Transverse colon (tissue), 3 donors: ENCODE results near the gene XPO6.

Source experiments
- CTCF ChIP-seq, 5 experiments: fragments of 200-600 bp in 3 of 5; fragments of 450-650 bp in 2 of 5; sonication (generic) in 3 of 5; IDR thresholded peaks; 1 replicate in 2 of 5; 2 replicates in 3 of 5; pipeline ENCODE4 v1.5.1; 2016 to 2017; ENCODE audit warnings: antibody characterized with exemption in 5 of 5, inconsistent platforms in 3 of 5, mild to moderate bottlenecking in 2 of 5, moderate library complexity in 1 of 5
- EP300 ChIP-seq: sonication (generic); formaldehyde crosslinking; IDR thresholded peaks from one replicate; pipeline ENCODE4 v1.6.1; 2017; ENCODE audit warnings: antibody characterized with exemption, low read depth

GRCh38 chr16:28259091-28259780 is 47.5 kb upstream of the XPO6 start:
- no peak for TF ChIP-seq EP300
- no peak for TF ChIP-seq CTCF (IDR thresholded peaks at IDR 0.05)
